Thyroid gland (tissue), 4 donors: ENCODE data around the gene TBC1D1.

ENCODE experiments used
- CTCF ChIP-seq, 6 experiments: fragments of 200-600 bp in 3 of 6; fragments of 450-650 bp in 3 of 6; sonication (generic) in 3 of 6; IDR thresholded peaks; one replicate each; pipeline ENCODE4 v1.5.1; 2016 to 2019; ENCODE audit warnings: antibody characterized with exemption in 6 of 6, mild to moderate bottlenecking in 2 of 6, inconsistent platforms in 1 of 6, moderate library complexity in 1 of 6
- POLR2A ChIP-seq, 2 donors: fragments of 450-650 bp; IDR thresholded peaks; one replicate each; pipeline ENCODE4 v1.6.1; 2017; ENCODE audit warnings: antibody characterized with exemption in 2 of 2, mild to moderate bottlenecking in 2 of 2, moderate library complexity in 1 of 2

- TF ChIP-seq CTCF (IDR thresholded peaks at IDR 0.05): no peak
- no peak for TF ChIP-seq POLR2A (IDR thresholded peaks at IDR 0.05)
Measured at GRCh38 chr4:38107818-38108217, 216.9 kb downstream of the TBC1D1 start.
